ENCODE results near the gene EEF2.
A peak's percentile ranks its signal among the peaks of the same experiment; 100 is the strongest.

DNA sequence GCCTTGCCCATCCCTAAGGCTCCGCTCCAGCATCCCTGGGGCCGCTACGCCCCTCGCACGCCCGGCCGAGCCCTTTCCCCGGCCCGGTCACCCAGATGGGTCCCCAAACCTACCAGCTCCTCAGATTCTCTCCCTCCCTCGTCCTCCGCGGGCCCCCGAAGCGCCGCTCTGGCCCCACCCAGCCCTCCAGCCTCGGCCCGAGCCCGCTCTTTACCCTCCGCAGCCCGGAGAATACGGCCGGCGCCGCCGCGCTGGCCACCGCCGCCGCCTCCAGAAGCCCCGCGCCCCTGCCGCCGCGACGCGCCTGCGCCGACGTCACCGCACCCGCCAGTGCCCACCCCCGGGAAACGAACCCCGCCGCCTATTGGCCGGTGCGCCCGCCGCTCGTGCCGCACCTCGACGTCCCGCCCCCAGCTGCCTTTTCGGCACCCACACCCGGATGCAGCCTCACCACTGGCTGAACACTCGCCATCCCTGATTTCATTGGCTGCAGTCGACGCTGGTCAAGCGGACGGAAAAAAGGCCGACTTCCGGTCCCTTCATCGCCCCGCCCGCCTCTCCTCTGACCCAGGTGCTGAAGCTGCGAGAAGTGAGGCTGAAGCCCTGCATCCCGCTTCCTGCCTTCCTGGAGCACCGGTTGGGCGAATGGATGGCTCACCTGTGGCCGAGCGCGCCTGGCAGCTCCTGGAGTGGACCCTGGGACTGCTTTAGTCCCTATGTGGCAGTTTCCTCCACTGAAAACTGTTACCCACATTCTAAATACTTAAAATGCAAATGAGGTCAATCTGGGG, 14.3 kb downstream of the EEF2 start, which contains the start of gene DAPK3:
- TF ChIP-seq MAX (IDR thresholded peaks at IDR 0.05; ENCODE audit: insufficient read depth, insufficient read length) = no peak
- TF ChIP-seq CTCF (IDR thresholded peaks at IDR 0.05; ENCODE audit: extremely low read depth in 1 of 2, insufficient read depth in 1 of 2, low read depth in 1 of 2, low read length in 2 of 2) = no peak
- TF ChIP-seq POLR2AphosphoS5 (IDR thresholded peaks at IDR 0.05; ENCODE audit: insufficient read depth, low read depth, low read length) = peak; percentile 93
- peak; percentile 83 for TF ChIP-seq POLR2A (IDR thresholded peaks at IDR 0.05; ENCODE audit: low read depth, low read length)
- no peak for TF ChIP-seq MYC (IDR thresholded peaks at IDR 0.05; ENCODE audit: low read depth, low read length)
- TF ChIP-seq JUN (IDR thresholded peaks at IDR 0.05; ENCODE audit: borderline replicate concordance, insufficient read depth, insufficient read length, low read depth) = no peak
- no peak for TF ChIP-seq FOS (IDR thresholded peaks at IDR 0.05; ENCODE audit: borderline replicate concordance, insufficient read depth, low read length)
